Transverse colon (tissue), 4 donors: ENCODE measurements around the gene GNB3. TPM values are rescaled to one million over a fixed set of nuclear protein-coding genes. Genes with fewer than 3 reads are reported as not detected.

Experiments
- DNase-seq: peaks from one replicate; pipeline ENCODE4 v3.0.0-alpha.2; 2019
- H3K27ac ChIP-seq, 4 donors: fragments of 200-600 bp; sonication (generic); 2 replicates each; pipeline ENCODE4 v1.5.1; 2016 to 2018; ENCODE audit warnings: inconsistent platforms in 4 of 4
- H3K27me3 ChIP-seq: fragments of 200-600 bp; sonication (generic); 2 replicates; pipeline ENCODE4 v1.5.1; 2017; ENCODE audit warnings: inconsistent platforms
- H3K36me3 ChIP-seq, 4 donors: fragments of 200-600 bp; sonication (generic); 2 replicates each; pipeline ENCODE4 v1.5.1; 2017 to 2019; ENCODE audit warnings: inconsistent platforms in 4 of 4
- H3K4me1 ChIP-seq, 4 donors: fragments of 200-600 bp; sonication (generic); 2 replicates each; pipeline ENCODE4 v1.5.1; 2017 to 2020; ENCODE audit warnings: inconsistent platforms in 4 of 4
- H3K4me3 ChIP-seq, 4 donors: fragments of 200-600 bp; sonication (generic); 1 replicate in 1 of 4; 2 replicates in 3 of 4; pipeline versions ENCODE4 v1.5.1 to v1.6.1; 2017 to 2019; ENCODE audit warnings: inconsistent platforms in 4 of 4
- H3K9me3 ChIP-seq, 2 donors: fragments of 200-600 bp; sonication (generic); 2 replicates each; pipeline ENCODE4 v1.5.1; 2017 to 2019; ENCODE audit warnings: inconsistent platforms in 2 of 2
- CTCF ChIP-seq, 5 experiments: fragments of 200-600 bp in 3 of 5; fragments of 450-650 bp in 2 of 5; sonication (generic) in 3 of 5; IDR thresholded peaks; 1 replicate in 2 of 5; 2 replicates in 3 of 5; pipeline ENCODE4 v1.5.1; 2016 to 2017; ENCODE audit warnings: antibody characterized with exemption in 5 of 5, inconsistent platforms in 3 of 5, mild to moderate bottlenecking in 2 of 5, moderate library complexity in 1 of 5
- EP300 ChIP-seq: sonication (generic); formaldehyde crosslinking; IDR thresholded peaks from one replicate; pipeline ENCODE4 v1.6.1; 2017; ENCODE audit warnings: antibody characterized with exemption, low read depth
- POLR2A ChIP-seq: fragments of 450-650 bp; IDR thresholded peaks from one replicate; pipeline ENCODE4 v1.6.1; 2016; ENCODE audit warnings: antibody characterized with exemption, mild to moderate bottlenecking, moderate library complexity
- POLR2AphosphoS5 ChIP-seq, 3 donors: sonication (generic); formaldehyde crosslinking; IDR thresholded peaks; one replicate each; pipeline ENCODE4 v1.6.1; 2016; ENCODE audit warnings: antibody characterized with exemption in 3 of 3
- WGBS, 2 donors: methylation state at CpG; one replicate each; pipeline ENCODE4 v1.1.5; 2018; ENCODE audit warnings: low coverage in 1 of 2; 5-methylcytosine and 5-hydroxymethylcytosine counted together
- in situ Hi-C, 4 donors: fragments of 200-750 bp; cut with MboI; loops; one replicate each; pipeline versions ENCODE4 v1.15.0 to v1.15.1; 2017; ENCODE audit warnings: low sequenced_read_pairs in 3 of 4, low pct_ligation_motif_present in 1 of 4, low pct_unique_long_range_greater_than_20kb in 1 of 4
- intact Hi-C: fragments of 100-400 bp; cut with DNase I; formaldehyde crosslinking; loops from one replicate; pipeline ENCODE4 v1.15.1; 2023; ENCODE audit warnings: low total_unique reads
- total RNA-seq, 4 donors: library from RNA; depleted of rRNA; stranded (reverse); fragments of >200 nt; gene quantifications; one replicate each; pipeline ENCODE4 v1.1.0, GENCODE V29; 2016

Gene GNB3
- total RNA-seq, 4 donors from 2014 or later: 0.14 to 0.32 TPM; not detected in 2

DNA sequence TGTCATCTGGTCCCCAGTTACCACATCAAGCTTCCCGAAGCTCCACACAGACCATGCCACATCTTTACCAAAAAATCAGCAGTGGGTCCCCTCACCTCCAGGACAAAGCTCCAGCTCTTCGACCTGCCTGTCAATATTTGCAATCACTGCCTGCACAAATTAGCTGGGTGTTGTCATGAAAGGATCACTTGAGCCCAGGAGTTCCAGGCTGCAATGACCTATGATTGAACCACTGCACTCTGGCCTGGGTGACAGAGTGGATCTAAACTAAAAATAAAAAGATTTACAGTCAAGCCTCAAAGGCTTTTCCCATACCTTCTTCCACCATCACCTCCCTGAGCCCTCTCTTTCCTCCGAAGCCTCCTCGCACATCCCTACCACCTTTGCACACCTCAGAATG is 44.1 kb upstream of the GNB3 start:
- Histone ChIP-seq H3K27ac (no peak overlapping the region), H3K9me3 (no peaks in the 10 kb centered on the region), H3K4me3 (no peak overlapping the region), H3K36me3 (no peaks in the 10 kb centered on the region), H3K4me1 (peaks cover 0 to 14% (median 3%) of the 10 kb centered on the region in 4 donors), H3K27me3 (no peaks in the 10 kb centered on the region)
- WGBS, 2 donors: 85% methylated on average over 4 of the region's 4 CpGs; no CpG with 5 or more reads in 1 of the 2 donors
- DNase-seq: no peak
- no peak for TF ChIP-seq CTCF (IDR thresholded peaks at IDR 0.05)
- no peak for TF ChIP-seq POLR2A
- TF ChIP-seq POLR2AphosphoS5 (IDR thresholded peaks at IDR 0.05): no peak
- no peak for TF ChIP-seq EP300
- intact Hi-C loops: no loop called here
- in situ Hi-C loops: no loop called here

DNA sequence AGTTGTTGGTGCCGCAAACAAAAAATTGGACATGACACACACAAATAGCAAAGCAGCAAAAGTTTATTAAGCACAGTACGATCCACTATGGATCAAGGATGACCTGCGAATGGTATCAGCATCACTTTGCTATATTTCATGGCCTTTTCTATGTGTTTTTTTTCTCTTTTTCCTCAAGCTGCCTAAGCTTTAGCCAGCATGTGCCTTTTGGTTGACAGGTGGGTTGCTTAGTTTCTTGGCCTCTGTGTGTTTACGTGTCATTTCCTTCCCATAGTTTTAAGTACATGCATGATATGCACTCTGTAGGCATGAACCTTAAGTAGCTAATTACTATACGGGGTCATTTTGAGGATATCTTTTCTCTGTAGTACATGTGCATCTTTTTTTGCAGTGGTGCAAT is 41.6 kb upstream of the GNB3 start:
- WGBS, 2 donors: 81 to 88% methylated on average over 5 of the region's 5 CpGs
- intact Hi-C loops (no loop called here), in situ Hi-C loops (no loop called here)
- no peak overlapping the region for H3K4me3 ChIP-seq
- no peaks in the 10 kb centered on the region for H3K36me3 ChIP-seq
- DNase-seq: no peak
- no peaks in the 10 kb centered on the region for H3K27me3 ChIP-seq
- no peaks in the 10 kb centered on the region for H3K9me3 ChIP-seq
- no peaks in the 10 kb centered on the region for H3K4me1 ChIP-seq
- TF ChIP-seq CTCF (IDR thresholded peaks at IDR 0.05): no peak
- no peak for TF ChIP-seq POLR2AphosphoS5 (IDR thresholded peaks at IDR 0.05)
- TF ChIP-seq EP300: no peak
- TF ChIP-seq POLR2A: no peak
- H3K27ac ChIP-seq: no peak overlapping the region

GRCh38 chr12:6807170-6807569 is 33.6 kb upstream of the GNB3 start:
- Histone ChIP-seq H3K36me3 (no peaks in the 10 kb centered on the region), H3K4me3 (no peak overlapping the region), H3K9me3 (no peaks in the 10 kb centered on the region), H3K27me3 (no peaks in the 10 kb centered on the region), H3K27ac (no peak overlapping the region), H3K4me1 (no peaks in the 10 kb centered on the region)
- WGBS, 2 donors: 37 to 62% methylated on average over 1 of the region's 1 CpG
- TF ChIP-seq CTCF (IDR thresholded peaks at IDR 0.05) (no peak), POLR2AphosphoS5 (IDR thresholded peaks at IDR 0.05) (no peak), EP300 (no peak), POLR2A (no peak)
- intact Hi-C loops: no loop called here
- in situ Hi-C loops: no loop called here
- no peak for DNase-seq

DNA sequence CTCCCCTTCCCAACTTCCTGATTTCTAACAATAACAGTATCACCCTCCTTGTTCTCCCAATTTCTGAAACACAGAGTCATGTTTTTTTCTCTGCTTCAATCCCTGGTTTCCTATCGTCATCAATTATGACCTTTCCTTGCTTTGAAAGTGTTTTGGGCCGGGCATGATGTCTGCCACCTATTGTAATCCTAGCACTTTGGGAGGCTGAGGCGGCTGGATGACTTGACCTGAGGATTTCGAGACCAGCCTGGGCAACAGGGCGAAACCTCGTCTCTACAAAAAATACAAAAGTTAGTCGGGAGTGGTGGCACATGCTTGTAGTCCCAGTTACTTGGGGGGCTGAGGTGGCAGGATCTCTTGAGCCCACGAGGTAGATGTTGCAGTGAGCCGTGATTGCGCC is 31.7 kb upstream of the GNB3 start:
- Histone ChIP-seq H3K4me1 (no peaks in the 10 kb centered on the region), H3K36me3 (no peaks in the 10 kb centered on the region), H3K27ac (no peak overlapping the region), H3K27me3 (no peaks in the 10 kb centered on the region), H3K4me3 (no peak overlapping the region), H3K9me3 (no peaks in the 10 kb centered on the region)
- TF ChIP-seq EP300 (no peak), POLR2AphosphoS5 (IDR thresholded peaks at IDR 0.05) (no peak), POLR2A (no peak), CTCF (IDR thresholded peaks at IDR 0.05) (no peak)
- intact Hi-C loops: no loop called here
- in situ Hi-C loops: no loop called here
- DNase-seq: no peak
- WGBS, 2 donors: 77 to 80% methylated on average over 2 to 10 of the region's 10 CpGs
